Mucosa of descending colon (tissue), 3 donors: ENCODE results near the gene ZNF726. TPM values are rescaled to one million over a fixed set of nuclear protein-coding genes. Genes with fewer than 3 reads are reported as not detected.
"Not testable (repeated sequence)": the region's sequence is repeated elsewhere in the genome, so short reads cannot be mapped to it uniquely, and the experiment has no call there.

Experiments
- ATAC-seq: fragments of 200-7000 bp; cut with Tn5 transposase; one replicate; pipeline ENCODE4 v1.9.1; 2020; ENCODE audit warnings: mild to moderate bottlenecking, moderate library complexity
- DNase-seq, 3 donors: peaks; one replicate each; pipeline ENCODE4 v3.0.0-alpha.2; 2020
- H3K36me3 ChIP-seq: fragments of 200-600 bp; one replicate; pipeline ENCODE4 v1.8.0; 2021; ENCODE audit warnings: low read depth, mild to moderate bottlenecking
- H3K4me1 ChIP-seq: fragments of 200-600 bp; one replicate; pipeline ENCODE4 v1.8.0; 2021; ENCODE audit warnings: low read depth, mild to moderate bottlenecking
- H3K4me3 ChIP-seq: fragments of 200-600 bp; one replicate; pipeline ENCODE4 v1.8.0; 2021; ENCODE audit warnings: mild to moderate bottlenecking
- H3K9me3 ChIP-seq: fragments of 200-600 bp; one replicate; pipeline ENCODE4 v1.8.0; 2021; ENCODE audit warnings: mild to moderate bottlenecking
- CTCF ChIP-seq: fragments of 200-600 bp; IDR thresholded peaks from one replicate; pipeline ENCODE4 v1.8.0; 2022; ENCODE audit warnings: antibody characterized with exemption, mild to moderate bottlenecking
- intact Hi-C, 2 donors: fragments of 100-400 bp; cut with DNase I in 1 of 2; cut with micrococcal nuclease in 1 of 2; formaldehyde crosslinking; loops; one replicate each; pipeline versions ENCODE4 v1.11.0 to v1.11.1; 2022; cut with DNase I, micrococcal nuclease
- total RNA-seq, 3 donors: library from RNA; stranded (reverse); fragmentation: NEBNext Ultra II Directional in 2 of 3; extraction: Animal tissue kit (Norgen Biotek cat#: 25700) in 2 of 3; gene quantifications; one replicate each; pipeline versions ENCODE4 v1.2.1 to v1.2.4, GENCODE V29; 2021 to 2023
- donor health status: DM: no; HTN: no; CAD: no; lungs with moderate emphysema.
- donor health status: DM: no; HTN: no; CAD: no.
- donor health status: DM: no; HTN: yes; CAD: no.

The ZNF726 gene
- total RNA-seq, 3 donors from 2014 or later: 1.7 to 8.5 (median 1.9) TPM

- H3K4me3 ChIP-seq: no peak overlapping the region
- no peaks in the 10 kb centered on the region for H3K9me3 ChIP-seq
- intact Hi-C loops: no loop called here
- TF ChIP-seq CTCF: no peak
- no peak for DNase-seq
- no peaks in the 10 kb centered on the region for H3K4me1 ChIP-seq
- ATAC-seq: no peak
- H3K36me3 ChIP-seq: no peaks in the 10 kb centered on the region
Observed at GRCh38 chr19:23916991-23917390, 2.3 kb downstream of the ZNF726 start.

- TF ChIP-seq CTCF: no peak
- no peak overlapping the region for H3K4me3 ChIP-seq
- H3K4me1 ChIP-seq: no peaks in the 10 kb centered on the region
- no peak for ATAC-seq
- no peaks in the 10 kb centered on the region for H3K9me3 ChIP-seq
- no peak for DNase-seq
- H3K36me3 ChIP-seq: no peaks in the 10 kb centered on the region
- intact Hi-C loops: no loop called here
Observed at GRCh38 chr19:23917856-23918255, 3.2 kb downstream of the ZNF726 start.

GRCh38 chr19:23925285-23925684, 10.6 kb downstream of the ZNF726 start:
- DNase-seq: no peak
- TF ChIP-seq CTCF: no peak
- intact Hi-C loops: no loop called here

GRCh38 chr19:23932878-23933277, 18.2 kb downstream of the ZNF726 start:
- no peak for TF ChIP-seq CTCF
- no peak for DNase-seq
- Histone ChIP-seq H3K4me3 (no peak overlapping the region), H3K4me1 (no peaks in the 10 kb centered on the region), H3K9me3 (peaks cover 79% of the 10 kb centered on the region), H3K36me3 (no peaks in the 10 kb centered on the region)
- intact Hi-C loops: no loop called here
- ATAC-seq: no peak

More at GRCh38 chr19:23925285-23925684, 10.6 kb downstream of the ZNF726 start:
- Histone ChIP-seq H3K36me3 (no peaks in the 10 kb centered on the region), H3K4me3 (no peak overlapping the region), H3K4me1 (no peaks in the 10 kb centered on the region), H3K9me3 (peaks cover 40% of the 10 kb centered on the region)
- no peak for ATAC-seq

GRCh38 chr19:23937031-23937430, 22.3 kb downstream of the ZNF726 start:
- H3K36me3 ChIP-seq, DNase-seq, intact Hi-C loops, H3K4me1 ChIP-seq, H3K4me3 ChIP-seq, ATAC-seq: not testable (repeated sequence)
- H3K9me3 ChIP-seq: peaks cover 71% of the 10 kb centered on the region

GRCh38 chr19:23943411-23943810, 28.7 kb downstream of the ZNF726 start:
- peaks cover 34% of the 10 kb centered on the region for H3K9me3 ChIP-seq
- H3K36me3 ChIP-seq: no peaks in the 10 kb centered on the region
- H3K4me3 ChIP-seq: no peak overlapping the region
- no peak for ATAC-seq
- TF ChIP-seq CTCF: no peak
- H3K4me1 ChIP-seq: no peaks in the 10 kb centered on the region
- no peak for DNase-seq
- intact Hi-C loops: no loop called here
